Right lobe of liver (tissue), 4 donors: ENCODE measurements around the gene CAMKMT.

Experiments used
- CTCF ChIP-seq, 4 donors: fragments of 200-600 bp in 3 of 4; fragments of 450-650 bp in 1 of 4; IDR thresholded peaks; one replicate each; pipeline versions ENCODE4 v1.5.1 to v1.8.0; 2016 to 2022; ENCODE audit warnings: antibody characterized with exemption in 4 of 4, mild to moderate bottlenecking in 2 of 4
- POLR2A ChIP-seq: fragments of 450-650 bp; IDR thresholded peaks from one replicate; pipeline ENCODE4 v1.6.1; 2017; ENCODE audit warnings: antibody characterized with exemption, mild to moderate bottlenecking
- donor health status: DM: no; HTN: no; CAD: no.
- donor health status: DM: no; HTN: no; CAD: no.
- donor health status: DM: no; HTN: yes; CAD: no.

- no peak for TF ChIP-seq CTCF (IDR thresholded peaks at IDR 0.05)
- TF ChIP-seq POLR2A = no peak
Measured at GRCh38 chr2:44645937-44646336, 284.2 kb downstream of the CAMKMT start.
